Loucy (cell line): ENCODE results near the gene UNC45A.

Source experiments
- H2AFZ ChIP-seq: fragments of 200-600 bp; sonication (generic); 2 replicates; pipeline ENCODE4 v1.6.0; 2016; ENCODE audit warnings: antibody characterized with exemption, mild to moderate bottlenecking, low read length, moderate library complexity
- H3F3A ChIP-seq: fragments of 200-600 bp; 2 replicates; pipeline ENCODE4 v1.6.0; 2016; ENCODE audit warnings: antibody characterized with exemption, low read depth, mild to moderate bottlenecking
- H3K27me3 ChIP-seq: fragments of 200-600 bp; sonication (generic); 2 replicates; pipeline ENCODE4 v1.6.1; 2014; ENCODE audit warnings: low read length, mild to moderate bottlenecking; ENCODE audit not compliant: insufficient read depth, poor library complexity, severe bottlenecking
- H3K36me3 ChIP-seq: fragments of 200-600 bp; sonication (generic); 2 replicates; pipeline ENCODE4 v1.6.1; 2016; ENCODE audit warnings: low read length; ENCODE audit not compliant: insufficient read depth
- H3K4me1 ChIP-seq: fragments of 200-600 bp; sonication (generic); 2 replicates; pipeline ENCODE4 v1.5.1; 2014; ENCODE audit warnings: low read length, mild to moderate bottlenecking; ENCODE audit not compliant: insufficient read depth, poor library complexity, severe bottlenecking
- H3K4me2 ChIP-seq: fragments of 200-600 bp; sonication (generic); 2 replicates; pipeline ENCODE4 v1.6.0; 2014; ENCODE audit warnings: antibody characterized with exemption, low read length, low read depth, mild to moderate bottlenecking; ENCODE audit not compliant: poor library complexity, severe bottlenecking
- H3K4me3 ChIP-seq: fragments of 200-600 bp; sonication (generic); 2 replicates; pipeline ENCODE4 v1.5.1; 2014; ENCODE audit warnings: low read length, mild to moderate bottlenecking, mixed read lengths; ENCODE audit not compliant: poor library complexity, severe bottlenecking
- H3K79me2 ChIP-seq: fragments of 200-600 bp; sonication (generic); 2 replicates; pipeline ENCODE4 v1.6.1; 2014; ENCODE audit warnings: low read length; ENCODE audit not compliant: insufficient read depth
- H3K9ac ChIP-seq: fragments of 200-600 bp; sonication (generic); 2 replicates; pipeline ENCODE4 v1.6.0; 2014; ENCODE audit warnings: mild to moderate bottlenecking, low read depth, low read length, moderate library complexity; ENCODE audit not compliant: poor library complexity, severe bottlenecking
- H3K9me2 ChIP-seq: fragments of 200-600 bp; sonication (generic); replicated peaks from 2 replicates; pipeline ENCODE4 v1.6.1; 2016; ENCODE audit warnings: low read depth, low read length, mixed read lengths
- H3K9me3 ChIP-seq: fragments of 200-600 bp; sonication (generic); 2 replicates; pipeline ENCODE4 v1.6.1; 2014; ENCODE audit warnings: mild to moderate bottlenecking, antibody characterized with exemption, low read length, low read depth; ENCODE audit not compliant: insufficient read depth
- H4K20me1 ChIP-seq: fragments of 200-600 bp; sonication (generic); 2 replicates; pipeline ENCODE4 v1.6.0; 2014; ENCODE audit warnings: antibody characterized with exemption, low read length, mild to moderate bottlenecking; ENCODE audit not compliant: insufficient read depth, poor library complexity, severe bottlenecking
- EZH2phosphoT487 ChIP-seq: fragments of 200-600 bp; IDR thresholded peaks from 2 replicates; pipeline ENCODE4 v1.6.1; 2018; ENCODE audit warnings: antibody characterized with exemption, mild to moderate bottlenecking, moderate library complexity, borderline replicate concordance
- TF ChIP-seq, protein P1 (sequence below): fragments of 200-600 bp; sonication (generic); conservative IDR thresholded peaks from 2 replicates; pipeline ENCODE4 v1.5.1; 2014; ENCODE audit warnings: mild to moderate bottlenecking, antibody characterized with exemption, low read length

UNC45A gene

GRCh38 chr15:90916461-90916860 lies 18.6 kb upstream of the UNC45A start:
- H3F3A ChIP-seq: no peaks in the 10 kb centered on the region
- H3K4me3 ChIP-seq: no peak overlapping the region
- no peaks in the 10 kb centered on the region for H3K79me2 ChIP-seq
- H3K4me1 ChIP-seq: no peaks in the 10 kb centered on the region
- no peaks in the 10 kb centered on the region for H3K27me3 ChIP-seq
- no peak overlapping the region for H3K9ac ChIP-seq
- no peaks in the 10 kb centered on the region for H3K9me3 ChIP-seq
- TF ChIP-seq EZH2phosphoT487: no peak
- TF ChIP-seq, protein P1, sequence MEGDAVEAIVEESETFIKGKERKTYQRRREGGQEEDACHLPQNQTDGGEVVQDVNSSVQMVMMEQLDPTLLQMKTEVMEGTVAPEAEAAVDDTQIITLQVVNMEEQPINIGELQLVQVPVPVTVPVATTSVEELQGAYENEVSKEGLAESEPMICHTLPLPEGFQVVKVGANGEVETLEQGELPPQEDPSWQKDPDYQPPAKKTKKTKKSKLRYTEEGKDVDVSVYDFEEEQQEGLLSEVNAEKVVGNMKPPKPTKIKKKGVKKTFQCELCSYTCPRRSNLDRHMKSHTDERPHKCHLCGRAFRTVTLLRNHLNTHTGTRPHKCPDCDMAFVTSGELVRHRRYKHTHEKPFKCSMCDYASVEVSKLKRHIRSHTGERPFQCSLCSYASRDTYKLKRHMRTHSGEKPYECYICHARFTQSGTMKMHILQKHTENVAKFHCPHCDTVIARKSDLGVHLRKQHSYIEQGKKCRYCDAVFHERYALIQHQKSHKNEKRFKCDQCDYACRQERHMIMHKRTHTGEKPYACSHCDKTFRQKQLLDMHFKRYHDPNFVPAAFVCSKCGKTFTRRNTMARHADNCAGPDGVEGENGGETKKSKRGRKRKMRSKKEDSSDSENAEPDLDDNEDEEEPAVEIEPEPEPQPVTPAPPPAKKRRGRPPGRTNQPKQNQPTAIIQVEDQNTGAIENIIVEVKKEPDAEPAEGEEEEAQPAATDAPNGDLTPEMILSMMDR: no peak
- no peaks in the 10 kb centered on the region for H3K9me2 ChIP-seq
- H3K4me2 ChIP-seq: no peak overlapping the region
- no peaks in the 10 kb centered on the region for H4K20me1 ChIP-seq
- H3K36me3 ChIP-seq: peaks cover 18% of the 10 kb centered on the region; the same call in 1 of the 2 replicates
- H2AFZ ChIP-seq: no peak overlapping the region

DNA sequence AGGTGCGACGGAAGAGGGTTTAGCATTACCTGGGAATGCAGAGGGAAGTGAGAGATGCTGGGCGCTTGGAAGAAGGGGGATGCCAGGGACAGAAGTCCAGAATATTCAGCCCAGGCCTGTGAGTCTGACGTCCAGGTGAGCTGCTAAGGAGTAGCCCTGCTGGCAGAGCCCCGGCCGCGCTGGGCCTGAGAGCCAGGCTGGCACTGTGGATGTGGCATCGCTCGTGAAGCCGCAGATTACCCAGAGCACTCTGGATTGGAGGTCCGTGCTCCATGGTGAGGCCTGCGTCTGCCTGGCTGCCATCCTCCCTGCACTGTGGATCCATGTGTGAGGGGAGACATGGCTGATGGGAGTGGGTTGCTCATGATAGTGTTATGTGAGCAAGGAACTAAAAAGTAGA lies 17.5 kb upstream of the UNC45A start:
- H3K9me2 ChIP-seq: no peaks in the 10 kb centered on the region
- no peak overlapping the region for H3K9ac ChIP-seq
- H3K4me1 ChIP-seq: no peaks in the 10 kb centered on the region
- no peaks in the 10 kb centered on the region for H4K20me1 ChIP-seq
- H3F3A ChIP-seq: no peaks in the 10 kb centered on the region
- H3K4me3 ChIP-seq: no peak overlapping the region
- H3K79me2 ChIP-seq: no peaks in the 10 kb centered on the region
- H3K36me3 ChIP-seq: peaks cover 17% of the 10 kb centered on the region; the same call in 1 of the 2 replicates
- no peaks in the 10 kb centered on the region for H3K9me3 ChIP-seq
- no peaks in the 10 kb centered on the region for H3K27me3 ChIP-seq
- TF ChIP-seq EZH2phosphoT487: no peak
- TF ChIP-seq, protein P1: no peak
- no peak overlapping the region for H2AFZ ChIP-seq
- no peak overlapping the region for H3K4me2 ChIP-seq

DNA sequence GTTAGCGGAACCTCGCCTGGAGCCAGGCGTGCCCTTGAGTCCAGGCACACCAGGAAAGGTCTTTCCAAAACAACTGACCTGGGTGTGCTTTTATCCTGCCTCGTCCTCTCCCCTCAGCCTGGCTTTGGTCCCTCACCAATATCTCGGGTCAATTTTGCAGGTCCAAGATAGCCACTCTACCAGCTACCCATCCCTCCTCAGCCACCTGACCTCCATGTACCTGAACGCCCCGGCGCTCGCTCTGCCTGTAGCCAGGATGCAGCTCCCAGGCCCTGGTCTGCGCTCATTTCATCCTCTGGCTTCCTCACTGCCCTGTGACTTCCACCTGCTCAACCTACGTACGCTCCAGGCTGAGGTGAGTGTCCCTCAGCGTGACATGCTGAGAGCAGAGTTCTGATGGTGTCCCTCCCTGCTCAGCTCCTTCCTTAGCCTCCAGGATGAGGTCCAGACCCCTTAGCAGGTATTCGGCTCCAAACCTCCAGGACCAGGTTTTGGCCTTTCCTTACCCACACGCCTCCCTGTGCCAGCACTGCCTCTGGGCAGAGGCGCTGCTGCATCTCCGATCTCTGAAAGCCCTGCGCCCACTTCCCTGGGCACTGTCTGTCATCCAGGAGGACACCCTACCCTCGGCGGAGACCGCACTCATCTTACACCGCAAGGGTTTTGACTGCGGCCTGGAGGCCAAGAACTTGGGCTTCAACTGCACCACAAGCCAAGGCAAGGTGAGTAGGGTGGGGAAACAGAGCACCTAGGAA lies 16.9 kb upstream of the UNC45A start:
- no peak for TF ChIP-seq EZH2phosphoT487
- TF ChIP-seq, protein P1: no peak
- no peaks in the 10 kb centered on the region for H3K9me3 ChIP-seq

More for the DNA sequence above, 16.9 kb upstream of the UNC45A start:
- Histone ChIP-seq H2AFZ (no peak overlapping the region), H3K4me2 (no peak overlapping the region), H3K9me2 (no peaks in the 10 kb centered on the region), H3K4me3 (no peak overlapping the region), H3K4me1 (no peaks in the 10 kb centered on the region), H3F3A (no peaks in the 10 kb centered on the region), H4K20me1 (no peaks in the 10 kb centered on the region), H3K27me3 (no peaks in the 10 kb centered on the region), H3K9ac (no peak overlapping the region), H3K36me3 (peaks cover 12% of the 10 kb centered on the region; the same call in 1 of the 2 replicates), H3K79me2 (no peaks in the 10 kb centered on the region)
